GM19455 (cell line): ENCODE data around the gene TTLL6.

Source experiments
- ATAC-seq: cut with Tn5 transposase; IDR thresholded peaks from one replicate; pipeline ENCODE4 v1.9.1; 2021; ENCODE audit not compliant: unreplicated experiment

The TTLL6 gene

GRCh38 chr17:48761114-48761513 lies 55.9 kb downstream of the TTLL6 start:
- no peak for ATAC-seq

GRCh38 chr17:48760411-48760810 lies 56.6 kb downstream of the TTLL6 start:
- no peak for ATAC-seq

DNA sequence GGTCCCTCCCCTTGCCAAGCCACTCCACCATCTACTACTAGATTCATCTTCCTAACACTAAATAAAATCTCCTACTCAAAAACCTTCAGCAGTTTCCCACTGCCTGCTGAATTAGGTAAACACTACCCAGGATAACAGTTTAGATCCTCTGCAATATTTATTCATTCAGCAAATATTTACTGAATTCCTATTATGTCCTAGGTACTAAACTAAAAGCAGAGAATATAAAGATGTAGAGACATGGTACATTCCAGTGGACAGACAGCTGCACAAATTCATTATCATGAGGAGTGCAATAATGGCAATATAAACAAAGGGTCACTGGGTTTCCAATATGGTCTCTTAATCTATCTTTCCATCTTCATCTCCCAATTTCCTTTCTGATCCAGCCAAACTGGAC lies 57.7 kb downstream of the TTLL6 start:
- no peak for ATAC-seq

- no peak for ATAC-seq
Observed at GRCh38 chr17:48757524-48757961, 59.5 kb downstream of the TTLL6 start.

DNA sequence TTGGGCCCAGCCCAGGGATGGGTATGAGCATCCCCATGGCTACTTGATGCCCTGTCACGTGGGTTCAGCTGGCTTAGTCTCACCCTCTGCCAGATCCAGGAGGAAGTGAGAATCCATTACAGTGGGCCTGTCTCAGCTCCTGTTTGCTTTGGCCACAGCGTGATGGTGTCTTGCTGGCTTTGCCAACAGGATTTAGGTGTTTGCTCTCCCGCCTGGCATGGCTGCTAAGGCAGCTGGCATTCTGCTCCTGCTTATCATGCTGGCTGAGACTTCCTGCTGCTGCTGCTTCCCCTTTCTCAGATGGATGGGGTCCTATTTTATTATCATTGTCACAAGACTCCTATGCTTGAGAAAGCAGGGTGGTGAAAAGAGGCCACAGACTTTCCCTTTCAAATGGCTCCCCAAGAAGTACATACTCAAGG lies 60.2 kb downstream of the TTLL6 start:
- no peak for ATAC-seq

GRCh38 chr17:48755356-48755755 lies 61.7 kb downstream of the TTLL6 start:
- no peak for ATAC-seq

DNA sequence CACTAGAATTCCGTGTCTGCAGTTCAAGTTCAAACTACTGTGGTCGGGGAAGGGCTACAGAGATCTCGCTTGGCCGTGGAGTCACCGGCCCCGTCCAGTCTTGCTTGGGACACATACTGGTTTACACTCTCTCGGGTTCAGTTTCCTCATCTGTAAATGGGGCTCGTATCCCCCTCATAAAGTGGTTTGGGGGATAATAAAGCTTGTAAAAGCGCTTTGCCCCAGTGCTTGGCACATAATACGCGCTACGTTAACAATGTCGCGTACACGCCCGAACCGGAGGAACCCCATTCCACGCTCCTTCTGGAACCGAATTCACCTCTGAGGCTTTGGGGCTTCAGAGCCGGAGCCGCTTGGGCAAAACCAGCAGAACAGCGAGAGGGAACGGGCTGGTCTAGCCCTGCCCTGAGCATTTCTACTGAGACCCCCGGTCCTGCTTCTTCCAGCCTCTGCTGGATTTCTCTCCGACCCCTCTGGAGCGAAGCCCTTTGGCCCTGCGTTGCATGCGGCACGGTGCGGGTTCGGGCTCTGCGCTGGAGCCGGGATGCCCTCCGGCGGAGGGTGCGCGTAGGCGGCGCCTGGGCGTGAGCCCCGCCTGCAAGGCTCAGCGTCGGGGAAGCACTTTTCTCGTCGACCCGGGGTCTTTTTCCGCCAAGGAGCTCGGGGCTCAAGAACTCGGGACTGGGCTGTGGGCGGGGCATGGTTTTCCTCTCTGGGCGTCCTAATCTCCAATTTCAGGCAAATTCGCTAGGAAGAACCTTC lies 62.3 kb downstream of the TTLL6 start:
- no peak for ATAC-seq

GRCh38 chr17:48753794-48754499 lies 63.1 kb downstream of the TTLL6 start:
- ATAC-seq = no peak

DNA sequence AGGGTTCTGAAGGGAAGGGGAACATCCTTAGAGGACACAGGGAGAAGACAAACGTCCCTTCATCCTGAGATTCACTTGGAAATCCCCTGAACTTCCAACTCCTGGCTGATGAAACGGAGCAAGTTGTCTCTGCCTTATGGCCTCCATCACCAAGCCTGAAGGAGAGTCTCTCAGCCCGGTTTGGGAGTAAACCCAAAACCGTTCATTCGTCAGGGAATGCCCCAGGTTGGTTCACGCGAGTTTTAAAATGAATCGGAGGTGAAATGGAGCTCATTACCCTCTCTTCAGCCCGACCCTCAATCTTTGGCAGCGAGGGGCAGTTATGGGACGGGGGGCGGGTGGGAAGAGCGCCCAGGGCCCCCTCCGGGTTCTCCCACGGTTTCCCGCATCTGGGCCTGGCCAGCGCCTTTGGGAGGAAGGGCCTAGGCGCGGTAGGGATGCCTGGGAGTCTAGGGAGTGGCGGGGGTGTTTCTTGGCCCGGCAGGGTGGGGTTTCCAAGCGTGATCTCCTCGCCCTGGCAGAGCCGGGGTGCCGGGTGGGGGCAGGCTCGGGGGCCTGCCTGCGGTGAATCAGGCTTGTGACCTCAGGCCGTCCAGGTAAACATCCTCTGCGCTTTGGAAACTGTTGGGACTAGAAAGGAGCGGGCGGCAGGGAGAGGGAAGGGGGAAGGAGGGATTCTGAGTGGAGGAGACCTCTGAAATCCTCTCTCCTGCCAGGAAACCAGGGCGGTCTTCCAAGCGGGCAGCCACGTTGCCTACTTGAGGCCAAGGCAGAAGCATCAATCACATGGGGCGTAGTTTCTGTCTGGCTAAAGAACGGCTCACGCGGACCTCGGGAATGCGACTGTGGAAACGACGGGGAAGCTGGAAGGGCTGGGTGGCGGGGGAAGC lies 64.4 kb downstream of the TTLL6 start:
- no peak for ATAC-seq

DNA sequence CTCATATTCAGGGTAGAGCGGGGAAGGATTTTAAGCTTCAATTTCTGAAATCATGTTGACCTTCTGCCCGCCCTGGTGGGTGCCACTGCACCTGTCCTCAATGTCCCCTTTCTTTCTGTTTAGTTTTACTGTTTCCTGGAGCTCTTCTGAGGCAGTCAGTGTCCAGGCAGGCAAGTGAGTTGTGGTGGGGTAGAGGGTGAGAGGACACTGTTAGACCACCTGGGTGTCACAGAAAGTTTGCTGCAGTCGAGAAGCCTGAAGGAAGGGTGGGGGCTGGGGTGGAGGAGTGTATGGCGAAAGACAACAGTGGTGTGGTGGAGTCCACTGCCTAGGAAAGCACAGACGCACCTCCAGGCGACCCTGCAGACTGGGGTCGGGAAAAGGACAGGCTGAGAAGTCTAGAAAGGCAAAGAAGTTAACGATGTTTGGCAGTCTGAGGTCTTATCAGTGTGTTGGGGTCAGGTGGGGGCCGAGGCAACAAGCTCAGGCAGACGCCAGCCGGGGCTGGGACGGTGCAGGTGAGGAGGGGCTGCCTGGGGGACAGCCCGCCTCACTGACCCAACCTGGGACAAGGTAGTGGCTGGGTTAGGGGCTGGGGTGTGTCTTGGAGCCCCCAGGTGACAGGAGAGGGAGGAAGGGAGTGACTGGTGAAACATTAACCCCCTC lies 65.2 kb downstream of the TTLL6 start:
- ATAC-seq = no peak

DNA sequence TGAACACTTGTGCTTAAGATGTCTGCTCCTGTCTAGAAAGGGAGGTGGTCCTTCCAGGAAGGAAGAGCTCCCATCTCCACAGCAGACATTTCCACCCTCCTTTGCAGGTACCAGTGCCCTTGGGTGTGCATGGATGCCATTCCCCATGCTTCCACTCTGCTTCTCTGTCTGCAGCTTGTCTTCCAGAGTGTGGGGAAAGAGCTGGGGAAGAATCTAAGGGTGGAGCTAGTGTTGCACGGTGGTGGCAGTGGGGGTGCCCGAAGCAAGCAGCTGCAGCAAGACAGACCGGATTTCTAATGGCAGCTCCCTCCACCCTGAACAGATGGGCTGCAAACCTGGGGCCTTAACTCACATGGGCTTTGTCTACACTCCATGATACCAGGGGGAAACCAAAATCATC lies 65.9 kb downstream of the TTLL6 start:
- ATAC-seq = no peak

- no peak for ATAC-seq
Observed at GRCh38 chr17:48749621-48750553, 67.1 kb downstream of the TTLL6 start.

GRCh38 chr17:48748718-48749566 lies 68.1 kb downstream of the TTLL6 start:
- ATAC-seq = no peak

DNA sequence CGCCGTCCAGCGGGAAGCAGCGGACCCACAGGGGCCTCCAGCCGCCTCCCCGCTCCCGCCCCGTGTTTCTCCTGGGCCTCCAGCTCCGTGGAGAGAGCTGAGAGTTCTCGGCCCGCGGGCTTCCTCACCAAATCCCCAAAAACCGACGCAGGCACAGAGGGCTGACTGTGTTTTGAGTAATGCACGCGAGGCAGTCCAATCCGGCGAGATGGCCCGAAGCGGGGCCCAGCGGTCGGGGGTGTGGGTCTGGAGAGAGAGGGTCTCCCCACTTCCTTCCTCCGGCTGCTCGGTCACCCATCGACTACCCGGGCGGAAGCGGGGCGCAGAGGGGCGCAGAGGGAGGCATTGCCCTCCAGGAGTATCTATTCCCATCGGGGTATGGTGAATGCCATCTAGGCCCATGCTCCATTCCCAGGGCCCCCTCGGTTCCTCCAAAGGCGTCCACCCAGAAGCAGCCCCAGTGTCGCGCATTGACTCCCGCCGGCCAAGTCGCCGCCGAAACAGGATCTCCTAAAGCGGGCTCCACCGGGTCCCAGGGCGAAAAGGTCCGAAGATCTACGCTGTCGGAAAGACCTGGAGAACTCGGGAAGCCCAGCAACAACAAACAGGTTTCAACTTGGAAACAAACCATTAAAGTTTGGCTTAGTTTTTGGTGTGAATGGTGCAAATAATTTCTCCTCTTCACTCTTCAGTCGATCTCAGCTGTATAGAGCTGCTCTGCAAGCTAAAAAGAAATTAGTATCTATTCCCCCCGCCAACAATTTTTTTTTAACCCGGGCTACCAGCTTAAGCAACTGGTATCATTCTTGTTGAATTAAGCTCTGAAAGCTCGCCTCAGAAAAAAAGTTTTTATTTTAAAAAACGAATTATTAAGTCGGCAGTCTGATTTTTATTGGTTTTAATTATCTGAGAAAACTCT lies 69.3 kb downstream of the TTLL6 start:
- no peak for ATAC-seq

GRCh38 chr17:48746916-48747444 lies 70.0 kb downstream of the TTLL6 start:
- no peak for ATAC-seq

- ATAC-seq = no peak
Observed at GRCh38 chr17:48745381-48746275, 71.4 kb downstream of the TTLL6 start.

- no peak for ATAC-seq
Observed at GRCh38 chr17:48740537-48740936, 76.5 kb downstream of the TTLL6 start.
